K562 (cell line): Measurements from ENCODE around the gene STK11. TPM values are rescaled to one million over a fixed set of nuclear protein-coding genes. Genes with fewer than 3 reads are reported as not detected.

ENCODE experiments used
- ARID1B ChIP-seq: fragments of 450-650 bp; IDR thresholded peaks from 2 replicates; pipeline ENCODE4 v1.6.1; 2016; ENCODE audit warnings: antibody characterized with exemption, mild to moderate bottlenecking, inconsistent platforms
- BMI1 ChIP-seq: fragments of 150-350 bp; IDR thresholded peaks from 2 replicates; pipeline ENCODE4 v1.6.1; 2014; ENCODE audit warnings: low read length
- BRD9 ChIP-seq: fragments of 450-650 bp; IDR thresholded peaks from 2 replicates; pipeline ENCODE4 v1.6.1; 2018; ENCODE audit warnings: low read depth; ENCODE audit not compliant: partially characterized antibody
- CSDE1 ChIP-seq, 2 experiments: fragments of 450-650 bp; IDR thresholded peaks; 2 replicates each; pipeline ENCODE4 v1.6.1; 2016; ENCODE audit warnings: mild to moderate bottlenecking in 1 of 2
- ETV6 ChIP-seq, 3 experiments: fragments of 150-350 bp in 1 of 3; sonication (generic) in 1 of 3; formaldehyde crosslinking in 1 of 3; IDR thresholded peaks; 2 replicates each; pipeline versions ENCODE4 v1.6.1 to v1.8.0; 2014 to 2022; ENCODE audit warnings: borderline replicate concordance in 2 of 3, low read depth in 2 of 3, antibody characterized with exemption in 1 of 3, low read length in 1 of 3, mild to moderate bottlenecking in 1 of 3, missing genetic modification reagents in 1 of 3
- HDAC1 ChIP-seq, 2 experiments: fragments of 450-650 bp; IDR thresholded peaks; 2 replicates each; pipeline ENCODE4 v1.6.1; 2016 to 2017; ENCODE audit warnings: inconsistent platforms in 1 of 2, mild to moderate bottlenecking in 1 of 2, moderate library complexity in 1 of 2
- HDGF ChIP-seq: fragments of 450-650 bp; IDR thresholded peaks from 2 replicates; pipeline ENCODE4 v1.6.1; 2016
- HNRNPLL ChIP-seq: fragments of 200-400 bp; formaldehyde crosslinking; IDR thresholded peaks from 2 replicates; pipeline ENCODE4 v1.6.1; 2017; ENCODE audit warnings: low read length, low read depth, mild to moderate bottlenecking; ENCODE audit not compliant: poor library complexity, severe bottlenecking
- LEF1 ChIP-seq: fragments of 450-650 bp; IDR thresholded peaks from 2 replicates; pipeline ENCODE4 v1.6.1; 2016; ENCODE audit warnings: mild to moderate bottlenecking
- MCM3 ChIP-seq: fragments of 450-650 bp; IDR thresholded peaks from 2 replicates; pipeline ENCODE4 v1.6.1; 2016
- MTA3 ChIP-seq: fragments of 450-650 bp; formaldehyde crosslinking; IDR thresholded peaks from 2 replicates; pipeline ENCODE4 v1.6.1; 2017; ENCODE audit warnings: mild to moderate bottlenecking, borderline replicate concordance
- POLR2G ChIP-seq: fragments of 200-400 bp; formaldehyde crosslinking; IDR thresholded peaks from 2 replicates; pipeline ENCODE4 v1.6.1; 2017; ENCODE audit warnings: low read depth, mild to moderate bottlenecking, antibody characterized with exemption, low read length, moderate library complexity
- SIN3A ChIP-seq, 2 experiments: fragments of 150-350 bp in 1 of 2; IDR thresholded peaks; 2 replicates each; pipeline ENCODE4 v1.6.1; 2011 to 2016; ENCODE audit warnings: borderline replicate concordance in 2 of 2, low read depth in 2 of 2, low read length in 2 of 2, mild to moderate bottlenecking in 2 of 2, moderate library complexity in 2 of 2; ENCODE audit not compliant: control insufficient read depth in 1 of 2
- SMC3 ChIP-seq: conservative IDR thresholded peaks from 2 replicates; pipeline ENCODE4 v1.6.1; 2011; ENCODE audit warnings: low read depth, low read length, improper control_type of control experiment; ENCODE audit not compliant: insufficient read depth
- TBL1XR1 ChIP-seq, 2 experiments: IDR thresholded peaks; 2 replicates each; pipeline ENCODE4 v1.6.1; 2012; ENCODE audit warnings: improper control_type of control experiment in 2 of 2, low read length in 2 of 2, mild to moderate bottlenecking in 1 of 2
- ZFX ChIP-seq: sonication (generic); formaldehyde crosslinking; IDR thresholded peaks from 2 replicates; pipeline ENCODE4 v1.8.0; 2022; ENCODE audit warnings: mild to moderate bottlenecking, missing genetic modification reagents, moderate library complexity
- ZNF133 ChIP-seq: fragments of 250-450 bp; sonication (Bioruptor Pico); IDR thresholded peaks from 2 replicates; pipeline ENCODE4 v1.4.0; 2020; ENCODE audit warnings: mild to moderate bottlenecking
- ZNF316 ChIP-seq: fragments of 450-650 bp; IDR thresholded peaks from 2 replicates; pipeline ENCODE4 v1.6.1; 2016
- ZNF407 ChIP-seq: fragments of 450-650 bp; IDR thresholded peaks from 2 replicates; pipeline ENCODE4 v1.6.1; 2016; ENCODE audit warnings: low read depth
- ZNF740 ChIP-seq, 3 experiments: fragments of 200-800 bp in 1 of 3; sonication (Bioruptor generic) in 1 of 3; sonication (generic) in 1 of 3; formaldehyde crosslinking in 1 of 3; IDR thresholded peaks; 2 replicates each; pipeline versions ENCODE4 v1.6.1 to v1.8.0; 2016 to 2022; ENCODE audit warnings: mild to moderate bottlenecking in 2 of 3, missing compliant biosample characterization in 2 of 3, missing genetic modification characterization in 2 of 3, missing genetic modification reagents in 1 of 3
- polyA plus RNA-seq, 8 experiments: library from polyadenylated mRNA; depleted of rRNA in 4 of 8; stranded (reverse) in 5 of 8; unstranded in 3 of 8; fragments of >200 nt; fragmentation: Nextera tagmentation in 2 of 8; fragmentation: Illumina TruSeq in 1 of 8; extraction: Ambion mirVana in 2 of 8; extraction: Trizol in 1 of 8; gene quantifications; 2 replicates each; pipeline versions ENCODE4 v1.2.1 to v1.2.3, GENCODE V29; 2011 to 2014; ENCODE audit warnings: inconsistent platforms in 1 of 8, missing spikeins in 1 of 8
- total RNA-seq, 7 experiments: library from RNA; depleted of rRNA in 6 of 7; stranded (reverse); fragments of >200 nt in 6 of 7; fragmentation: Illumina TruSeq in 2 of 7; extraction: Trizol in 2 of 7; gene quantifications; 2 replicates each; pipeline versions ENCODE4 v1.2.1 to v1.2.3, GENCODE V29; 2011 to 2021; ENCODE audit warnings: low replicate concordance in 1 of 7

Gene STK11
- total and polyA plus RNA-seq, 9 of the 15 experiments (the other 6 are each of a cell fraction or from before 2014, with no cell fraction given) = 0.15 to 96.5 (median 31.7) TPM

- TF ChIP-seq ZNF407 (no peak), SMC3 (no peak), MCM3 (no peak), ETV6 (IDR thresholded peaks at IDR 0.05; ENCODE audit: borderline replicate concordance in 1 of 2, low read depth in 2 of 2, low read length in 1 of 2) (no peak), ETV6 (CRISPR knock-in tag; IDR thresholded peaks at IDR 0.05; ENCODE audit: borderline replicate concordance) (no peak), ARID1B (peak; percentile 47; the same call in 1 of the 2 replicates), ZNF740 (CRISPR knock-in tag; IDR thresholded peaks at IDR 0.05) (peak; percentile 48; the same call in 1 of the 2 replicates), ZNF740 (tag; IDR thresholded peaks at IDR 0.05) (no peak), SIN3A (IDR thresholded peaks at IDR 0.05; ENCODE audit: borderline replicate concordance in 2 of 2, control insufficient read depth in 1 of 2, low read depth in 2 of 2, low read length in 2 of 2) (no peak), HDAC1 (IDR thresholded peaks at IDR 0.05) (peak in 1 of 2 experiments; percentile 31; a peak in 1 of 4 replicates), TBL1XR1 (IDR thresholded peaks at IDR 0.05; ENCODE audit: low read length in 2 of 2) (no peak), MTA3 (0 out of 2 replicates have a peak, but pooled peaks have one; percentile 37), BMI1 (no peak), ZNF133 (CRISPR knock-in tag) (no peak), POLR2G (peak; percentile 51; the same call in 1 of the 2 replicates), LEF1 (no peak; the same call in 1 of the 2 replicates), HDGF (no peak), BRD9 (no peak), ZFX (peak; percentile 53), CSDE1 (IDR thresholded peaks at IDR 0.05) (no peak), HNRNPLL (peak; percentile 28), ZNF316 (no peak)
Measured at GRCh38 chr19:1253514-1254080, 48.0 kb downstream of the STK11 start (continued).
